ENCODE measurements around the gene SUMF1.

DNA sequence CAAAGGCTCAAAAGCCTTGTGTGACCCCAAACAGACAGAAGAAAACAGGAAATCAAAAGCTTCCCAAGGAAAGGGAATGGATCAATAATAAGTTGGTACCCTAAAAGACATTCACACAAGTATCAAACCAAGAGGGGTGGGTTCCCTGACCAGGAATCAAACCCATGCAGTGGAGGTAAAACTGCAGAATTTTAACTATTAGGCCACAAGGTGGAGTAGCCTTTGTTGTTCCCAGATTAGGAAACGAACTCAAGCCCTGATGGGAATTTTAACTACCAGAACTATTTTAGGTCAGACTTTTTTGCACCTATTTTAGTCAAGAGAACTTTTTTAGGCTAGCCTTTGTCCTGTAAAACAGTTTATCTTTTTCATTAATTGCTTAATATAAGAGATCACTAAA is 132.5 kb downstream of the SUMF1 start:
- TF ChIP-seq, protein P1, sequence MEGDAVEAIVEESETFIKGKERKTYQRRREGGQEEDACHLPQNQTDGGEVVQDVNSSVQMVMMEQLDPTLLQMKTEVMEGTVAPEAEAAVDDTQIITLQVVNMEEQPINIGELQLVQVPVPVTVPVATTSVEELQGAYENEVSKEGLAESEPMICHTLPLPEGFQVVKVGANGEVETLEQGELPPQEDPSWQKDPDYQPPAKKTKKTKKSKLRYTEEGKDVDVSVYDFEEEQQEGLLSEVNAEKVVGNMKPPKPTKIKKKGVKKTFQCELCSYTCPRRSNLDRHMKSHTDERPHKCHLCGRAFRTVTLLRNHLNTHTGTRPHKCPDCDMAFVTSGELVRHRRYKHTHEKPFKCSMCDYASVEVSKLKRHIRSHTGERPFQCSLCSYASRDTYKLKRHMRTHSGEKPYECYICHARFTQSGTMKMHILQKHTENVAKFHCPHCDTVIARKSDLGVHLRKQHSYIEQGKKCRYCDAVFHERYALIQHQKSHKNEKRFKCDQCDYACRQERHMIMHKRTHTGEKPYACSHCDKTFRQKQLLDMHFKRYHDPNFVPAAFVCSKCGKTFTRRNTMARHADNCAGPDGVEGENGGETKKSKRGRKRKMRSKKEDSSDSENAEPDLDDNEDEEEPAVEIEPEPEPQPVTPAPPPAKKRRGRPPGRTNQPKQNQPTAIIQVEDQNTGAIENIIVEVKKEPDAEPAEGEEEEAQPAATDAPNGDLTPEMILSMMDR (IDR thresholded peaks at IDR 0.05): no peak
- no peak for TF ChIP-seq POLR2A (IDR thresholded peaks at IDR 0.05)
